HG03025 (cell line): ENCODE results near the gene TSPEAR.
"Not testable (repeated sequence)": the region's sequence is repeated elsewhere in the genome, so short reads cannot be mapped to it uniquely, and the experiment has no call there.

Source experiments
- ATAC-seq: cut with Tn5 transposase; IDR thresholded peaks from one replicate; pipeline ENCODE4 v1.9.1; 2021; ENCODE audit warnings: mild to moderate bottlenecking, moderate library complexity; ENCODE audit not compliant: unreplicated experiment, low FRiP score

TSPEAR gene

DNA sequence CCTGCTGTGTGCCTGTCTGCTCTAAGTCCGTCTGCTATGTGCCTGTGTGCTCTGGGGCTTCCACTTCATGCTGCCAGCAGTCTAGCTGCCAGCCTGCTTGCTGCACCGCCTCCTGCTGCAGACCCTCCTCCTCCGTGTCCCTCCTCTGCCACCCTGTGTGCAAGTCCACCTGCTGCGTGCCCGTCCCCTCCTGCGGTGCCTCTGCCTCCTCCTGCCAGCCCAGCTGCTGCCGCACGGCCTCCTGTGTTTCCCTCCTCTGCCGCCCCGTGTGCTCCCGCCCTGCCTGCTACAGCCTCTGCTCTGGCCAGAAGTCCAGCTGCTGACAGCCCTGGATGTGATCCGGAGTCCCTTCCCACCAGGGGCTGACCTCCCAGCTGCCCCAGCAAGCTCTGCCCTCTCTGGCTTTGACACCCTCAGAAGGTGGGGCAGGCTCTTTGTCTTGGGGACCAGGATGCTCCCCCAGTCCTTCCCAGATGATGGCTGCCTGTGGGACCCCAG is 73.5 kb downstream of the TSPEAR start:
- not testable (repeated sequence) for ATAC-seq

DNA sequence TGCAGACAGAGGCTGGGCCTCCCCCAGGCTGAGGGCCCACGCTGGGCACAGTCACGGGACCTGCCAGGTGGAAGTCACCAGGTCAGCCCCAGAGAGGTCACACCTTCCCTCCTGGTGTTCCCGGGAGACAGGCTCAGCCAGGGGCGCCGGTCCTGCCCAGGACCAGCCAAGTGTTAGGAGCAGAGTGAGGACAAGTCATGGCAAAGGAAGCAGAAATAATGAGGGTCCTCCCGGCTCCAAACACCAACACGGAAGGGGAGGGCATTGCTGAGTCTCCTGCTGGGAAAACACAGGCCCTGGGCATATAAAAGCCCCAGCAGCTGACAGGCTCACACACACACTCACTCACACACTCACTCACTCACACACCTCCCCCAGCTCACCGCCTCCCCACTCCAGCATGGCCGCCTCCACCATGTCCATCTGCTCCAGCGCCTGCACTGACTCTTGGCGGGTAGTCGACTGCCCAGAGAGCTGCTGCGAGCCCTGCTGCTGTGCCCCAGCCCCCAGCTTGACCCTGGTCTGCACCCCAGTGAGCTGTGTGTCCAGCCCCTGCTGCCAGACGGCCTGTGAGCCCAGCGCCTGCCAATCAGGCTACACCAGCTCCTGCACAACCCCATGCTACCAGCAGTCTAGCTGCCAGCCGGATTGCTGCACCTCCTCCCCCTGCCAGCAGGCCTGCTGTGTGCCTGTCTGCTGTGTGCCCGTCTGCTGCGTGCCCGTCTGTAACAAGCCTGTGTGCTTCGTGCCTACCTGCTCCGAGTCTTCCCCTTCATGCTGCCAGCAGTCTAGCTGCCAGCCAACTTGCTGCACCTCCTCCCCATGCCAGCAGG is 74.1 kb downstream of the TSPEAR start, which contains the start of gene KRTAP10-10:
Gene KRTAP10-10 (plus strand): TSS at position 339 of the 833 bp plus-strand sequence. CDS start 62 bp downstream, at position 401.
- ATAC-seq: no peak

DNA sequence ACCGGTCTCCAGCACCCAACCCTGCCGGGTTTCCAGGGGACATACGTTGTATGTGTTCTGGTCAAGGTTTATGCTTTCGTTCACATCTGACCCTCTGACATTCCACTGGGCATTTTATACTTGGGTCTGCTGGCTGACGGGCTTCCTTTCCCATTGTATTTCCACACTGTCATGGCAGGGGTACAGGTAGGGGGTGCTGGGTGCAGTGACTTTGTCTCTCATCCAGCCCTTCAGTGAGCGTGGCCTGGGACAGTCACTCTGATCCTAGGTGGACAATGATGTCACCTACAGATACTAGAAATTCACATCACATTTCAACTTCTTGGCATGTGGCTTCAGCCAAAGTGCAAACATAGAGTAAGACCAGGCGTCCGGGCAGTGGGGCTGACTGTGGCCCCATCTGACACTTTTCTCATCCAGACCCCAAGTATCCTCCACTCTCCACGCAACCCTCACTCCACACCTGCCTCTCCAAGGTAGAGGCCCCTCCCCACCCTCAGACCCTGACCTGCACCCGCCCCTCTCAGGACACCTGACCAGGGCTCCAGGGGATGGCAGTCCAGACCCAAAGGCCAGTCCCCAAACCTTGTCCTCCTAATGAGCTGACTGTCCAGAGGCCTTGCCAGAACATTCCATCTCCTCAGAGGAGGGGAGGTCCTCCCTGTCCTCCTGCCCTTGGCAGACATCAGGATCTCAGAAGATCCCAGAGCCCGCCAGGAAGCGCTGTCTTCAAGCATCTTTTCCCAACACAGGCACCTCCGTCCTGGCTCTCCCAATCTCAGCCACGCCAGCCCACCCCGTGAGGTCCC is 75.0 kb downstream of the TSPEAR start:
- ATAC-seq: no peak

DNA sequence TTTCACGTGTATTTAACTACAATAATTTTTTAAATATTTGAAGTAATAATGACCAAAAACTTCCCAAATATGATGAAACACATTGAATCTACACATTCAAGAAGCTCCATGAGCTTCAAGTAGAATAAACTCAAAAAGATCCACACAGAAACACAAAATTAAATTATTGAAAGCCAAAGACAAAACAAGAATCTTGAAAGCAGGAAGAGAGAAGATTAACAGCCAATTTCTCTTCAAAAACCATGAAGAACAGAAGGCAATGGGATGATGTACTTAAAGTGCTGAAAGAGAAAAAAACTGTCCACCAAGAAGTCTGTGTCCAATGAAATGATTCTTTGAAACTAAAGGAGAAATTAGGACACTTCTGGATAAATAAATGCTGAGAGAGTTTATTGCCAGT is 79.3 kb downstream of the TSPEAR start:
- ATAC-seq: no peak

DNA sequence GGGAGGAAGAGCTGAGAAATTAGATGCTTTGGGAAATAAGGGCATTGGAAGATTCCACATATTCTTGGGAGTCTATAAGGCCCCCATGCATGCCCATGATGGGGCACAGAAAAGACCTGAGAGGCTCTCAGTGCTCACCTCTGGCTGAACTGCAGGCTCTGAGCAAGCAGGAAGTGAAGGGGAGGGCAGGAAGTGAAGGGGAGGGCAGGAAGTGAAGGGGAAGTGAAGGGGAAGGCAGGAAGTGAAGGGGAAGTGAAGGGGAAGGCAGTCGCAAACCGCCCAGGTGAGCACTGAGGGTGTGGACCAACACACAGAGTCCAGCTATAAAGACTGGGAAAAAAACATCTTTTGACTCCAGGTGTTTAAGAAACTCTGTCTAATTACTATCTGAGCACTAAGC is 80.9 kb downstream of the TSPEAR start:
- ATAC-seq: no peak

DNA sequence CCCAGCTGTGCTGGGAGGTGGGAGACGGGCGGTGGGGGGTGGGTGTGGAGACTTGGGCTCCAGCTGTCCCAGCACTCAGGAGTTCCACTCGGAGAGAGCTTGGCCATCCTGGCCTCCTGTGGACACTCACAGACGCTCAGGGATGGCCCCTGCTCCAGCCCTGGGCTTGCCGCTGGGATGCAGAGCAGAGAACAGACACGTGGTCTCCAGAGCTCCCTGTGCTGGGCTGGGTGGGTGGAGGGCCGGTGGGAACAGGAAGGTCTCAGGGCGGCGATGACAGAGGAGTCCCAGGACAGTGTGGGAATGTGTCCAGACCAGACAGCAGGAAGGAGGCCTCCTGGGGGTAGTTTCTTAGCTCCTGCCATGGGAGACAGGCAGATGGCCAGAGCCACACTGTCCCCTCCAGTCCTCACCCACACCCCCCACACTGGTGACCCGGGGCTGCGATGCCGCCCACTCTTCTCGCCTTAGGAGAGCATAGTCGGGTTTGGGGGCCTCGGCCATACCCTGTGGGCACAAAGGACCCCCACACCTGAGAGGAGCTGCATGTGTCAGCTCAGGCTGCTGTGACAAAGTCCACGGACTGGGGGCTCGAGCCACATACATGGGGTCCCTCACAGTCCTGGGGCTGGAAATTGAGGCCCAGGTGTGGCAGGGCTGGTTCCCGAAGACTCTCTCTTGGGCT is 82.5 kb downstream of the TSPEAR start:
- ATAC-seq: no peak

DNA sequence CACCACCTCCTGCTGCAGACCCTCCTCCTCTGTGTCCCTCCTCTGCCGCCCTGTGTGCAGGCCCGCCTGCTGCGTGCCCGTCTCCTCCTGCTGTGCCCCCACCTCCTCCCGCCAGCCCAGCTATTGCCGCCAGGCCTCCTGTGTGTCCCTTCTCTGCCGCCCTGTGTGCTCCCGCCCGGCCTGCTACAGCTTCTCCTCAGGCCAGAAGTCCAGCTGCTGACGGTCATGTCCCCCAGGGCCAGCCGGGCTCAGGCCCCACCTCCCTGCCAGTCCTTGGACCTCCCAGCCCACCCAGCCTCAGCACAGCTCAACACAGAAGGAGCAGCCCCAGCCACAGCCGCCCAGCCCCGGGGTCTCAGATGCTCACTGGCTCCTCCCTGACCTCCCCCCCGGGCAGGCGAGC is 83.5 kb downstream of the TSPEAR start:
- ATAC-seq: not testable (repeated sequence)

DNA sequence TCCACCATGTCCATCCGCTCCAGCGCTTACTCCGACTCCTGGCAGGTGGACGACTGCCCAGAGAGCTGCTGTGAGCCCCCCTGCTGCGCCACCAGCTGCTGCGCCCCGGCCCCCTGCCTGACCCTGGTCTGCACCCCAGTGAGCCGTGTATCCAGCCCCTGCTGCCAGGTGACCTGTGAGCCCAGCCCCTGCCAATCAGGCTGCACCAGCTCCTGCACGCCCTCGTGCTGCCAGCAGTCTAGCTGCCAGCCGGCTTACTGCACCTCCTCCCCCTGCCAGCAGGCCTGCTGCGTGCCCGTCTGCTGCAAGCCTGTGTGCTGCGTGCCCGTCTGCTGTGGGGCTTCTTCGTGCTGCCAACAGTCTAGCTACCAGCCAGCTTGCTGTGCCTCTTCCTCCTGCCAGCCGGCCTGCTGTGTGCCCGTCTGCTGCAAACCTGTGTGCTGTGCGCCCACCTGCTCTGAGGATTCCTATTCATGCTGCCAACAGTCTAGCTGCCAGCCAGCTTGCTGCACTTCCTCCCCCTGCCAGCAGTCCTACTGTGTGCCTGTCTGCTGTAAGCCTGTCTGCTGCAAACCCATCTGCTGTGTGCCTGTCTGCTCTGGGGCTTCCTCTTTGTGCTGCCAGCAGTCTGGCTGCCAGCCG is 84.1 kb downstream of the TSPEAR start:
- not testable (repeated sequence) for ATAC-seq

DNA sequence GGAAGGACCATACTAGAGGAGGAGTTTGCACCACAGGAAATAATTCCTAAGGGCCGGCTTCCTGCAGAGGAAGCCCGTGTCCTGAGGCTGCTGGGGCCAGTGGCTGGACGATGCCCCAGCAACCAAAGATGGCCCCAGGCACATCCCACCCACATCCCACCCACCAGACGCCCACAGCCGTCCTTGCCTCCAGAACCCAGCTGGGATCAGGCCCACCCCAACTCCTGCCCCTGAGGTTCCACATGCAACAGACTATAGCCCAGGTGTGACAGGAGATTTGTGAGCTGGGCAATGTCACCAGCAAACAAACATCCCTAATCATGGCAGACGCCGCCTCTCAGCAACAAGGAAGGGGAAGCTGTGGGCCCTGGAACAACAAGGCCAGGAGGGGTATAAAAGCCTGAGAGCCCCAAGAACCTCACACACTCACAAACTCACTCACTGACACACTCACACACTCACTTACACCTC is 84.7 kb downstream of the TSPEAR start, which contains the start of gene KRTAP10-9:
Gene KRTAP10-9 (plus strand): TSS at position 421 of the 471 bp plus-strand sequence. CDS start 79 bp downstream, outside the sequence.
- no peak for ATAC-seq

DNA sequence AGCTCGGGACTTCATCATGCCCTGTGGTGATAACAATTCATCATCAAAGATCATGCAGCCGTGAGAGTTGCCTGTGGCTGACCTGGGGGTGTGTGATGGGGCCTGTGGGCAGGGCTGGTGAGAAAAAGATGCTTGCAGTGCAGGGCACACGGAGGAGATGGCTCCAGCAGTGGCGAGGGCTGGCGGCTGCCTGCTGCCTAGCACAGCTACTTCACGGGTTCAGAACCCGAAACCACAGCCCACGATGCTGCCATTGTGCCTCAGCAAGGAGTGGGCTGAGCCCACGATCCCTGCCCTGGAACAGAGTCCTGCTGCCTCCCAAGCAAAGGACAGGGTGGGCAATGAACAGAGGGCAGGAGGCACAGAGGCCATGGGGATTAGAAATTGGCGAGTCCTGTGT is 85.1 kb downstream of the TSPEAR start:
- no peak for ATAC-seq

DNA sequence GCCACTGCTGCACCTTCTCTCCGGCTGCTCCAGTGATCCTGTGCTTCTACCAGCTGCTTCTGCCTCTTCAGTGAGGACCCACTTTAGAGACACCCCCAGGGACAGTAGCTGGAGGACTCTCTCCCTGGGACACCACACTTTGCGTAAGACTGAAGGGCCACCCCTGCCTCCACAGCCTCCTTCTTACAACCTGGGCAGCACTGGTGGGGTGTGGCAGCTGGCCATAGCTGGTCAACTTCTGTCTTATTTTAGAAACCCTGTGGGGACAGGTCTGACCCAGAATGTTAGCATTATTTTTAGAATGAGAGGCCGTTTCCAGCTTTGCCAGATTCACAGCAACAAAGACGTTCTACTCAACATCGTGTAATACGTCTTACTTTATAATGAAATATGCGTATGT is 85.6 kb downstream of the TSPEAR start:
- no peak for ATAC-seq

DNA sequence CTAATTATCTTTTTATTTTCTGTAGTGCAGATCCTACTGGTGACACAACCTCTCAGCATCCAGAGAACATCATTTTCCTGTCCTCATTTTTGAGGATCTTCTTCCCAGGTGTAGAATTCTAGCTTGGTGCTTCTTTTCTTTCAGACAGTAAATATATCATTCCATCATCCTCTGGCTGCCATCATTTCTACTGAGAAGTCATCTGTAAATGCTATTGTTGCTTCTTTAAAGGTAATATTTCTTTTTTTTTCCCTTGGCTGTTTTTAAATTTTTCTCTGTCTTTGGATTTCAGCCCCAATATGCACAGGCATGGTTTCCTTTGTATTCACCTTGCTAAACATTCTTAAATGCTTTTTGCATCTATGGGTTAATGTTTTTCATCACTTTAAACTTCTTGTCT is 87.8 kb downstream of the TSPEAR start:
- no peak for ATAC-seq

DNA sequence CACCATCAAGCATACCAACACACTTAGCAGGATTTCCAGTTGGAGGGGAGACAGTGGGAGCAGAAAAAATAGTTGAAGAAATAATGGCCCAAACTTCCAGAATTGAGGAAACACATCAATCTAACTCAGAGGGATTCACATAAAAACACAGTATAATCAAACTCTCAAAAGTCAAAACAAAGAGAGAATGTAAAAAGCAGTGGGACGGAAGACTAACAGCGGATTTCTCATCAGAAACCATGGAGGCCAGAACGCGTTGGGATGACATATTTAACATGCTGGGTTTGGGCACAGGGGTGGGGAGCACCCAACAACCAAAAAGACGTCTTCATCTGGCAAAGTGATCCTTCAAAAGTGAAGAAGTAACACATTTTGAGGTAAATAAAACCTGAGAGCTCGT is 91.5 kb downstream of the TSPEAR start:
- ATAC-seq: no peak

DNA sequence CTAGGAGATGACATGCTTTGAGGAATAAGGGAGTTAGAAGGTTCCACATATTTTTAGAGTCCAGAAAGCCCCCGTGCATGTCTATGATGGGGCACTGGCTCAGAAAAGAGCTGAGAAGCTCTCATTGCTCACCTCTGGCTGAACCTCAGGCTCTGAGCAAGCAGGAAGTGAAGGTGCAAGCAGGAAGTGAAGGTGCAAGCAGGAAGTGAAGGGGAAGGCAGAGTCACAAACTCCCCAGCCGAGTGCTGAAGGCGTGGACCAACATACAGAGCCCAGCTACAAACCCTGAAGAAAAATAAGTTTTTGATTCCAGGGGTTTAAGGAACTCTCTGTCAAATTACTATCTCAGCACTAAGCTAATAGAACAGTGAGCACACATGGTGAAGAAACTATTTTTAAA is 92.5 kb downstream of the TSPEAR start:
- no peak for ATAC-seq

DNA sequence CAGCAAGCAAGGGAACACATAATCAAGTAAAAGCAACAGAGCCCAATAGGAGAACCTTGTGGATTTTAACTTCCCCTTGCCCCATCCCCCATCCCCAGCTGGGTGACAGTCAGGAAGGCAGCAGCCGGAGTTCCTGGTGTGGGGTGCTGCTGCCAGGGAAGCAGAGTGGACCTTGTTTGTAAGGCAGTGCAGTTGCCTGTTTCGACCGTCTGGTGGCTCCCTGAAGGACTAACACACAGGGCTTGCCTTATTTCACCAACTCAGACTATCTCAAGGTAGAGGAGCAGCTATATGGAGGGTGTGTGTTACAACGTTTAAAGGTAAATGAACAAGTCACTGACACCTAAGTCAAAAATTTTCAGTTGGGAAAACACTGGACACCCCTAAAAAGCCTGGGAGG is 92.9 kb downstream of the TSPEAR start:
- ATAC-seq: no peak

DNA sequence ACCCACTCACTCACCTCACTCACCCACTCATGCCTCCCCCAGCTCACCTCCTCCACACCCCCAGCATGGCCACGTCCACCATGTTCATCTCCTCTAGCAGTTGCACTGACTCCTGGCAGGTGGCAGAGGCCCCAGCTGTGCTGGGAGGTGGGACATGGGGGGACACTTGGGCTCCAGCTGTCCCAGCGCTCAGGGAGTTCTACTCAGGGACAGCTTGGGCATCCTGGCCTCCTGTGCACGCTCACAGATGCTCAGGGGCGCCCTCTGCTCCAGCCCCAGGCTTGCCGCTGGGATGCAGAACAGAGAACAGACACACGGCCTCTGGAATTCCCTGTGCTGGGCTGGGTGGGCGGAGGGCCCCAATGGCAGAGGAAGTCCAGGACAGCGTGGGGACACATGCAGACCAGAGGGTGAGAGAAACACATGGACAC is 94.3 kb downstream of the TSPEAR start:
- ATAC-seq: no peak

DNA sequence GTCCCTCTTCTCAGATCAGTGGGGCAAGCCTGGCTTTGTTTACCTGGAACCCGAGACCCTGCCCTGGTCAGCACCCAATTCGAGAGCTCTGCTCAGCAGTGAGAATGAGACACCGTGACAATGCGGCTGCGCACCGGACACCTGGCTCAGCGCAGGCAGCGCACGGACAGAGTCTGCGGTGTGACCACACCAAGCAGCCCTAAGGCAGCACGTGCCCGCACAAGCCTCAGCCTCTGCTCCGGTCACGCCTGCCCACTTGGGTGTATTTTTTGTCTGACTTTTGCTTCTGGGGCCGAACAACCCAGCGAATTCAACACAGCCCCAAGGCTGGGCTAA is 94.8 kb downstream of the TSPEAR start:
- no peak for ATAC-seq

DNA sequence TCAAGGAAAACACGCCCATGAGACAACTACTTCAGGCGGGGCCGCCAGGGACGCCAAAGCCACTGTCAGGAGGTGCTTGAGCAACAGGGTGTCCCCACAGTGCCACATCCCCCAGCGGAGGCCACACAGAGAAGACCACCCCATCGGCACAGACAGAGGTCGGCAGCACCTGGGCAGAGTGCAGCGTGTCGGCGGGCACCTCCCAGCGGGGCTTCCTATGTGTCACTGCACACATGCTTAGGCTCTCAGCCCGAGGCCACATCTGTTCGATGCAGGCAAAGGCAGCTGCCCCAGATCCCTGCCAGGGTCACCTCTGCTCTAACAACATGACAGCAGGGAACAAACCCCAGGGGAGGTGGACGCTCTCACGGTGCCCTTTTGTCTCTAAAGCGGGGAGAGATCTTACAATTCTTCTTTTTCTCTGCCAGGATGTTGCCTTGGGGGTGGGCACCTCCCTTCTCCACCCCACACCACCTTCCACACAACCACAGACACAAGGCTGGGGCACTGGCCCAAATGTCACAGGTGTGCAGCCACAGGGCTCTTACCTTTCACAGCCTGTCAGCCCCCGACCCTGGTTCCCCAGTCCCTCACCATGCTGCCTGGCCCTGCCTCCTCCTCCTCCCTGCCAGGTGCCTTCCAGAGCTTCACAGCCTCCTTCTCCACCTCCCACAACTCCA is 95.3 kb downstream of the TSPEAR start:
- ATAC-seq: no peak

DNA sequence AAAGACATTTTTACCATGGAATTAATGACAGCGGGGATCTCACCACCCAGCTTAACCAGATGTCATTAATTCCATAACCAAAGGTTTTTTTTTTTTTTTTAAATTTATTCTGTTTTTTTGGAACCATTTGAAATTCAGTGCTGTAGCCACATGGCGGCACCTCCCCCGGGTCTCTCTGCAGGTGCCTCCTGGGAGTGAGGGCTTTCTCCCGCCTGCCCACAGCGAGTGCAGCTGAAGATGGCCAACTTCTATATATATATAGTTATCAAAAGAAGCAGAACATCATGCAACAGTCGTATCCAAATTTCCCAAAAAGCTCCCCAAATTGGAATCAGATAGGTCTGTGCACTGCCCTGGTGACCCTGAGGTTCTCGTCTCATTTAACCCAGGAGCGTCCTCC is 95.9 kb downstream of the TSPEAR start:
- ATAC-seq: no peak

DNA sequence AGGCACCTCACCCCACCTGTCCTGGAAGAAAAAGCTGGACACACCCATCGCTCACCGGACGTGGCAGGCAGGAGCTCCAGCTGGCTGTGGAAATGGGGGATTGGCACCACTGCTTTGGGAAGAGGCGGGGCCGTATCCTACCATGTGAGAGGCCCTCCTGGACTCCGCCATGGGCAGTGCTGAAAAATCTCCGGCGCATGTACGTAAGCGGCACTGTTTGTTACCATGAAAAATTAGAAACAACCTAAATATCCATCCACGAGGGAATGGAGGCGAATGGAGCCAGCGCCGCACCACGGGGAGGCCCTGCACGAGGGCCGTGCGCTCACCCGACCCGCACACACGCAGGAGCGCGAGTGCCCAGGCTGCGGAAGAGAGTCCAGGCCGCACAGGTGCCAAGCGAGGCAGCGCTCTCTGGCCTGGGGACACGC is 96.4 kb downstream of the TSPEAR start:
- ATAC-seq: no peak
